Measurements from ENCODE around the gene KRTAP9-3.
"Not testable (repeated sequence)": the region's sequence is repeated elsewhere in the genome, so short reads cannot be mapped to it uniquely, and the experiment has no call there.

The KRTAP9-3 gene, protein sequence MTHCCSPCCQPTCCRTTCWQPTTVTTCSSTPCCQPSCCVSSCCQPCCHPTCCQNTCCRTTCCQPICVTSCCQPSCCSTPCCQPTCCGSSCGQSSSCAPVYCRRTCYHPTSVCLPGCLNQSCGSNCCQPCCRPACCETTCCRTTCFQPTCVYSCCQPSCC
- total RNA-seq = 0 reads per million in 2 donors

DNA sequence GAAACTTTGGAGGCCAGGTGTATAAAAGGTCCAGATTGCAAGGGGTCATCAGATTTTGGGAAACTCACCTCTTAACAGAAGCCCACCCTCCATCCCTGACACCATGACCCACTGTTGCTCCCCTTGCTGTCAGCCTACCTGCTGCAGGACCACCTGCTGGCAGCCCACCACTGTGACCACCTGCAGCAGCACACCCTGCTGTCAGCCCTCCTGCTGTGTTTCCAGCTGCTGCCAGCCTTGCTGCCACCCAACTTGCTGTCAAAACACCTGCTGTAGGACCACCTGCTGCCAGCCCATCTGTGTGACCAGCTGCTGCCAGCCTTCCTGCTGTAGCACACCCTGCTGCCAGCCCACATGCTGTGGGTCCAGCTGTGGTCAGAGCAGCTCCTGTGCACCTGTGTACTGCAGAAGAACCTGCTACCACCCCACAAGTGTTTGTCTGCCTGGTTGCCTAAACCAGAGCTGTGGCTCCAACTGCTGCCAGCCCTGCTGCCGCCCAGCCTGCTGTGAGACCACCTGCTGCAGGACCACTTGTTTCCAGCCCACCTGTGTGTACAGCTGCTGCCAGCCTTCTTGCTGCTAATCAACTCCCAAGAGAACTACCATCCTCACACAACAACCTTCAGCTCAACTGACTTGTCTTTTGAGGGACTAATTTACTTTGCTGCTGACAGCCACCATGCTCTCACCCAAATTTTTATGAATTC is at the start of gene KRTAP9-3:
KRTAP9-3 (plus strand) TSS at position 51 of the 707 bp plus-strand sequence; CDS start at position 104, 53 bp downstream.
- DNase-seq = not testable (repeated sequence)

- no peak for DNase-seq
These were observed 47.7 kb upstream of the KRTAP9-3 start, which contains the start of gene KRTAP4-1 for GRCh38 chr17:41184480-41184961. Gene KRTAP4-1, minus strand, starts transcription at chr17:41184911. Its CDS starts 57 bp downstream, at chr17:41184854.

DNA sequence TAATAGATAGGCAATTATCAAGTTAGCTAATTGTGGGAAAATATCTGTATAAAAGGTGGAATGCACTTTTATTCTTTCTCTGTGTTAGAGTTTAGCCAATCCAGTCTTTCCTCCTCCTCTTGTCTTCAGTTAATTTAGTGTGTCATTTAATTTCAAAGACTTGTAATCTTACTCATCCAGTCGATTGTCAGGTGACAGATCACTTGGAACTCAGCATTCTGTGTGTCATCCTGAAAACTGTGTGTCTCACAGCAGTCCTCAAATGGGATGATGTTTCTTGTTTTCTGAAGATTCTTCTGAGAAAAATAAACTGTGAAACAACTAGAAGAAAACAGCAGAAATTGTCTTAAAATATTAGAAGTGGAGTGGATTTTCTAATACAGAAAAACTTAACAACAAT is 47.2 kb upstream of the KRTAP9-3 start:
- DNase-seq = no peak

- DNase-seq = no peak
These were observed 45.4 kb upstream of the KRTAP9-3 start for GRCh38 chr17:41186872-41187271.

- DNase-seq = not testable (repeated sequence)
These were observed 42.4 kb upstream of the KRTAP9-3 start, which contains the start of gene KRTAP9-1 for GRCh38 chr17:41189837-41190318. Gene KRTAP9-1, plus strand, starts transcription at chr17:41189887. Its CDS starts 0 bp downstream, at chr17:41189887.

GRCh38 chr17:41190328-41190727 is 41.9 kb upstream of the KRTAP9-3 start:
- DNase-seq = no peak

GRCh38 chr17:41196068-41196467 is 36.2 kb upstream of the KRTAP9-3 start:
- no peak for DNase-seq

GRCh38 chr17:41199421-41200078 is 32.7 kb upstream of the KRTAP9-3 start:
- DNase-seq = no peak

GRCh38 chr17:41211845-41212466 is 20.3 kb upstream of the KRTAP9-3 start:
- DNase-seq = no peak

- no peak for DNase-seq
These were observed 19.6 kb upstream of the KRTAP9-3 start for GRCh38 chr17:41212524-41213169.

GRCh38 chr17:41215681-41216080 is 16.6 kb upstream of the KRTAP9-3 start:
- no peak for DNase-seq

- DNase-seq = no peak
These were observed 8.4 kb upstream of the KRTAP9-3 start for GRCh38 chr17:41223821-41224220.

GRCh38 chr17:41226051-41226450 is 6.2 kb upstream of the KRTAP9-3 start:
- no peak for DNase-seq

DNA sequence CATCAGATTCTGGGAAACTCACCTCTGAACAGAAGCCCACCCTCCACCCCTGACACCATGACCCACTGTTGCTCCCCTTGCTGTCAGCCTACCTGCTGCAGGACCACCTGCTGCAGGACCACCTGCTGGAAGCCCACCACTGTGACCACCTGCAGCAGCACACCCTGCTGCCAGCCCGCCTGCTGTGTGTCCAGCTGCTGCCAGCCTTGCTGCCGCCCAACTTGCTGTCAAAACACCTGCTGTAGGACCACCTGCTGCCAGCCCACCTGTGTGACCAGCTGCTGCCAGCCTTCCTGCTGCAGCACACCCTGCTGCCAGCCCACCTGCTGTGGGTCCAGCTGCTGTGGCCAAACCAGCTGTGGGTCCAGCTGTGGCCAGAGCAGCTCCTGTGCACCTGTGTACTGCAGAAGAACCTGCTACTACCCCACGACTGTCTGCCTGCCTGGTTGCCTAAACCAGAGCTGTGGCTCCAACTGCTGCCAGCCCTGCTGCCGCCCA is 5.6 kb upstream of the KRTAP9-3 start, which contains the start of gene KRTAP9-2:
KRTAP9-2 (plus strand) TSS at position 51 of the 498 bp plus-strand sequence; CDS start at position 58, 7 bp downstream.
- DNase-seq = not testable (repeated sequence)

DNA sequence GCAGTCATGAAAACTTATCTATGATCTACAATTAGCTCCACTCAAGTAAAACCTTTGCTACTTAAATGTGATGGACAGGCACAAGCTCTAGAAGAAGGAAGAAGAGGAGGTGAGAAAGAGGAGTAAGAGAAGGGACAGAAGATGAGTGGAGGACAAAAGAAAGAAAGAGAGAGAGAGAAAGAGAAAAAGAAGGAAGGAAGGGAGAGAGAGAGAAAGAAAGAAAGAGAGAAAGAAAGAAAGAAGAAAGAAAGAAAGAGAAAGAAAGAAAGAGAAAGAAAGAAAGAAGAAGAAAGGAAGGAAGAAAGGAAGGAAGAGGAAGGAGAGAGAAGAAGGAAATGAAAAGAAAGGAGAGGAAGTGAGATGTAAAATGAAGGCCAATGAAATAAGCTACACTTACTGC is 2.2 kb upstream of the KRTAP9-3 start:
- no peak for DNase-seq

- DNase-seq = no peak
These were observed 518 bp upstream of the KRTAP9-3 start for GRCh38 chr17:41231731-41232130.

DNA sequence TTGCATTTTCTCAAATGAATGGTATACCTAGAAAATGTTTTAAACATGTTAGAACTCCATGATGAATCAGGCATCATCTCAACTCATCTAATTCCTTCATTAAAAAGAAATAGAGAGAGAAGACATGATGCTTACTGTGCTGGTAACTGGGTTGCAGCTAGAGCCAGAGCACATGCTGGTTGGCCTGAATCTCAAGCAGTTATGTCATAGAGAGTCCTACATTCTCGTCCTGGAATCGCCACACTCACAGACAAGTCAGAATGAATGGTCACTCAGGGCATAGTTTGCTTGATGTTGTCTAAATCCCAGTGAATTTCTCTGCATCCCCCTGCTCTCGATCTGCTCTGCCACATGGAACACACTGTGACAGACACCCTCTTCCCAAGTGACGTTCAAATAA is 4.9 kb downstream of the KRTAP9-3 start:
- not testable (repeated sequence) for DNase-seq

- not testable (repeated sequence) for DNase-seq
These were observed 5.7 kb downstream of the KRTAP9-3 start, which contains the start of gene KRTAP9-8 for GRCh38 chr17:41237949-41238437. Gene KRTAP9-8, plus strand, starts transcription at chr17:41237999. Its CDS starts 53 bp downstream, at chr17:41238052.

- DNase-seq = not testable (repeated sequence)
These were observed 14.9 kb downstream of the KRTAP9-3 start for GRCh38 chr17:41246995-41247787.

GRCh38 chr17:41249637-41250240 is 17.5 kb downstream of the KRTAP9-3 start, which contains the start of gene KRTAP9-4:
Gene KRTAP9-4, plus strand, starts transcription at chr17:41249687. Its CDS starts 34 bp downstream, at chr17:41249721.
- not testable (repeated sequence) for DNase-seq

All from T-helper 2 cell (primary cell).